ENCODE results near the gene CFHR1. TPM values are rescaled to one million over a fixed set of nuclear protein-coding genes. Genes with fewer than 3 reads are reported as not detected.
A peak's percentile ranks its signal among the peaks of the same experiment; 100 is the strongest.
"Not testable (repeated sequence)": the region's sequence is repeated elsewhere in the genome, so short reads cannot be mapped to it uniquely, and the experiment has no call there.

The CFHR1 gene
- total RNA-seq, 2 experiments from 2014 or later = not detected

GRCh38 chr1:196817442-196817841 lies 2.1 kb upstream of the CFHR1 start:
- H3K27me3 Mint-ChIP-seq; DNase-seq; POLR2A ChIA-PET; H3K36me3 Mint-ChIP-seq (ENCODE audit: low read depth); intact Hi-C loops (cut with DNase I, micrococcal nuclease); ATAC-seq; H3K4me1 Mint-ChIP-seq; CTCF ChIA-PET; H3K4me3 Mint-ChIP-seq; H3K27ac Mint-ChIP-seq; H3K9me3 Mint-ChIP-seq (ENCODE audit: low read depth): not testable (repeated sequence)

GRCh38 chr1:196827860-196828259 lies 8.3 kb downstream of the CFHR1 start:
- H3K36me3 Mint-ChIP-seq (ENCODE audit: low read depth); H3K4me3 Mint-ChIP-seq; H3K4me1 Mint-ChIP-seq; CTCF ChIA-PET; DNase-seq; H3K27ac Mint-ChIP-seq; H3K9me3 Mint-ChIP-seq (ENCODE audit: low read depth); POLR2A ChIA-PET; H3K27me3 Mint-ChIP-seq: not testable (repeated sequence)
- ATAC-seq = peak; percentile 83
- intact Hi-C loops (cut with DNase I, micrococcal nuclease) = loop anchor here (2.0 to 5.0 kb wide), 3 partner anchors 509 to 529 kb away; no protein-coding TSS in a partner anchor

DNA sequence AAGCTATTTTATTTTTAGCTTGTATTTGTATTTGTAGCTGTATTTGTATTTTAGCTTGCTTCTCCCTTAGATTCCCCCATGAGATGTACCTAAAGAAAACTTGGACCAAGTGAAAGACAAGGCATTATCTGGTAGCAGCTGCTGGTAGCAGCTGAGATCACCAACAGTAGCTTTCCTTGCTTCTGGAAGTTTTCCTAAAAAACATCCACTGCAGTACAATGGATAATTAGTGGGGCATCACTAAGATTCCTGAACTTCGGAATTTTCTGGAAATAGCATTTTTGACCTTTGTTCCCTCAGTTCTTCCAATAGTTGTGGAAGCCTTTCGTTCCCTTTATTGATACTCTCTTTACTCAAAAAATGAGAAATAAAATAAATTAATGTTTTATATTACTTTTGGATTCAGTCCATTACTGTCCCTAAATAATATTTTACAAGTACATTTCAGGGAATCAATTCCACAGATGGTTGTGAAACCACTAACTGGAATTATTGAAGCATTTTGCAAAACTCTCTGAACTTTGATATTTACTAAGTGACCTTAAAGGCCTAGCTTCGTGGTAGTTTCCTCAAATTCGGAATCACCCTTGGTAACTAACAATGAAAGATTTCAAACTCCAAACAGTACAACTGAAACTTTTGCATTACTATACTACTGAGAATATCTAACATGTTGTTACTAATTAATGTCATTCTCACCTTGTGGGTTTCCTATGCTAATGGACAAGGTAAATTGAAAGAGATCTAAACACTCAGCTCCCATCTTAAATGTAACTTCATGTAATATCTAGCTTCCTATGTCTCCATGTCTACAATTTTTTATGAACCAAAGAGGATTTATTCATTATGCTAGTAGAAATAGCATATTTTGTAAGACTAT lies 30.3 kb downstream of the CFHR1 start:
- H3K9me3 Mint-ChIP-seq (ENCODE audit: low read depth); ATAC-seq; intact Hi-C loops (cut with DNase I, micrococcal nuclease); H3K4me1 Mint-ChIP-seq; H3K27ac Mint-ChIP-seq; H3K36me3 Mint-ChIP-seq (ENCODE audit: low read depth); POLR2A ChIA-PET; H3K27me3 Mint-ChIP-seq; H3K4me3 Mint-ChIP-seq; CTCF ChIA-PET; DNase-seq: not testable (repeated sequence)

DNA sequence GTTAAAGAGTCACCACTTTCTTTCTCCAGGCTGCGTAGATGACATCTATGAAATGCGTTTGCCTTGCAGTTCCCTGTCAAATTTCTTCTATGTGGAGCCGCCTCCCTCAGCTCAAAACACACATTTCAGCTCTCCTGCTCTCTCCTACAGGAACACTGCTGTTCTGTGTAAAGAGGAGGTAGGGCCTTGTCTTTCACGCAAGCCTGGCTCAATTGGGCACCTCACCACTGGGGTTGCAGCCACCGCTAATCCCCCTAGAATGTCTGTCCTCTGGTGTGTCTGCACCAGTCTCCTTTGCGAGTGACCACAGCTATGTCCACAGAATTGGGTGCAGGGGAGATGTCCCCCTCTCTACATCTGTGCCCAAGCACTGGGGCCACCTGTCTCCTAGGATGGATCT lies 36.5 kb downstream of the CFHR1 start:
- H3K27ac Mint-ChIP-seq = no peak overlapping the region
- H3K9me3 Mint-ChIP-seq (ENCODE audit: low read depth) = peaks cover 3% of the 10 kb centered on the region
- ATAC-seq (no peak), DNase-seq (no peak)
- no peaks in the 10 kb centered on the region for H3K4me1 Mint-ChIP-seq
- H3K36me3 Mint-ChIP-seq (ENCODE audit: low read depth) = no peaks in the 10 kb centered on the region
- H3K4me3 Mint-ChIP-seq = no peak overlapping the region
- H3K27me3 Mint-ChIP-seq = no peaks in the 10 kb centered on the region
- intact Hi-C loops (cut with DNase I, micrococcal nuclease) = no loop called here
- ChIA-PET CTCF (no interaction called here), POLR2A (no interaction called here)

DNA sequence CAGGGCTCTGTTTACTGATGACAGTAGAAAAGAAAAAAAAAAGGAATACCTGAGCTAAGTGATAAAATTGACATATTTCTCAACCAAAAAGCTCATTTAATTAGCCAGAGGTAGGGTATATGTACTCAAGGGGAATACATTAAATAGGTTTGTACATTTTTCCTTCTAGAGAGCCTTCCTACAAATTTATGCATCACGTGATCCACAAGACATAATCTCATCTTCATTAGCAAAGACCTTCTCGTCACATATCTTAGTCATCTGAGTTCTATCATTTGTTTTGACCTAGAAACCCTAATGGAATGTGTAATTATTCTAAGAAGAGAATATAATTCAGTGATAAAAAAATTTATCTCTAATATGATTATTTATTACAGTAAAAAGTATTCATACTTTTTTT lies 37.7 kb downstream of the CFHR1 start:
- no peaks in the 10 kb centered on the region for H3K36me3 Mint-ChIP-seq (ENCODE audit: low read depth)
- H3K4me3 Mint-ChIP-seq = no peak overlapping the region
- ATAC-seq = no peak
- ChIA-PET POLR2A (no interaction called here), CTCF (interaction anchor here (0.7 kb wide), 1 partner anchor 178 kb away, joined by 3 read pairs; no protein-coding TSS in a partner anchor)
- H3K4me1 Mint-ChIP-seq = no peaks in the 10 kb centered on the region
- no peak for DNase-seq
- no peaks in the 10 kb centered on the region for H3K27me3 Mint-ChIP-seq
- peaks cover 3% of the 10 kb centered on the region for H3K9me3 Mint-ChIP-seq (ENCODE audit: low read depth)
- H3K27ac Mint-ChIP-seq = no peak overlapping the region
- intact Hi-C loops (cut with DNase I, micrococcal nuclease) = no loop called here

DNA sequence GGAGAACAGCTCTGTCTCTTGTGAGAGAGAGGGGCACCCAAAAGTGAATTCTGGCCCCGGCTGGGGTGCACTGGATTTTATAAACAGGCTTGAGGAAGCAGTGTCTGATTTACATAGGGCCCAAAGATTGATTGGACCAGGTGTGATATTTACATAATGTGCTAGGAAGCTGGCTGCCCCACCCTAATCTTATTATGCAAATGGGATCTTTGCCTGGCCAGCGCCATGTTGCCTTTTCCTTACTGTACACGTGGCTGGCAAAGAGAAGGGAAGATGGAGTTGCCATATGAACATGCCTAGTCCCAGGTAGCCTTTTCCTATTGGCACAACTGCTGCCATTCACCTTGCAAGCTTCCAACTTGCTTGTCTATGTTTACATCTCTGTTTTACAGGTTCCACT lies 39.3 kb downstream of the CFHR1 start:
- intact Hi-C loops (cut with DNase I, micrococcal nuclease) = no loop called here
- DNase-seq (no peak), ATAC-seq (no peak)
- Mint-ChIP-seq H3K27ac (no peak overlapping the region), H3K4me1 (no peaks in the 10 kb centered on the region), H3K4me3 (no peak overlapping the region), H3K9me3 (ENCODE audit: low read depth) (peaks cover 3% of the 10 kb centered on the region), H3K36me3 (ENCODE audit: low read depth) (no peaks in the 10 kb centered on the region), H3K27me3 (no peaks in the 10 kb centered on the region)
- CTCF ChIA-PET = no interaction called here
- POLR2A ChIA-PET = no interaction called here

- POLR2A ChIA-PET = no interaction called here
- DNase-seq = no peak
- intact Hi-C loops (cut with DNase I, micrococcal nuclease) = no loop called here
- no peaks in the 10 kb centered on the region for H3K27me3 Mint-ChIP-seq
- H3K4me1 Mint-ChIP-seq = no peaks in the 10 kb centered on the region
- no peaks in the 10 kb centered on the region for H3K36me3 Mint-ChIP-seq (ENCODE audit: low read depth)
- CTCF ChIA-PET = no interaction called here
- no peak overlapping the region for H3K27ac Mint-ChIP-seq
- H3K4me3 Mint-ChIP-seq = no peak overlapping the region
- no peak for ATAC-seq
- H3K9me3 Mint-ChIP-seq (ENCODE audit: low read depth) = peaks cover 3% of the 10 kb centered on the region
Observed at GRCh38 chr1:196860323-196860884, 40.9 kb downstream of the CFHR1 start.

GRCh38 chr1:196861429-196861828 lies 41.9 kb downstream of the CFHR1 start:
- CTCF ChIA-PET = interaction anchor here (0.7 kb wide), 1 partner anchor 783 kb away, joined by 3 read pairs; no protein-coding TSS in a partner anchor
- no peak overlapping the region for H3K27ac Mint-ChIP-seq
- H3K9me3 Mint-ChIP-seq (ENCODE audit: low read depth) = peaks cover 3% of the 10 kb centered on the region
- H3K4me1 Mint-ChIP-seq = no peaks in the 10 kb centered on the region
- DNase-seq (no peak), ATAC-seq (no peak)
- H3K4me3 Mint-ChIP-seq = no peak overlapping the region
- intact Hi-C loops (cut with DNase I, micrococcal nuclease) = no loop called here
- no peaks in the 10 kb centered on the region for H3K36me3 Mint-ChIP-seq (ENCODE audit: low read depth)
- no peaks in the 10 kb centered on the region for H3K27me3 Mint-ChIP-seq
- POLR2A ChIA-PET = no interaction called here

- H3K27ac Mint-ChIP-seq = no peak overlapping the region
- no peak for ATAC-seq
- POLR2A ChIA-PET = no interaction called here
- no peaks in the 10 kb centered on the region for H3K4me1 Mint-ChIP-seq
- CTCF ChIA-PET = no interaction called here
- H3K36me3 Mint-ChIP-seq (ENCODE audit: low read depth) = no peaks in the 10 kb centered on the region
- intact Hi-C loops (cut with DNase I, micrococcal nuclease) = no loop called here
- H3K27me3 Mint-ChIP-seq = no peaks in the 10 kb centered on the region
- DNase-seq = no peak
- no peak overlapping the region for H3K4me3 Mint-ChIP-seq
- H3K9me3 Mint-ChIP-seq (ENCODE audit: low read depth) = no peaks in the 10 kb centered on the region
Observed at GRCh38 chr1:196866974-196867373, 47.4 kb downstream of the CFHR1 start.

DNA sequence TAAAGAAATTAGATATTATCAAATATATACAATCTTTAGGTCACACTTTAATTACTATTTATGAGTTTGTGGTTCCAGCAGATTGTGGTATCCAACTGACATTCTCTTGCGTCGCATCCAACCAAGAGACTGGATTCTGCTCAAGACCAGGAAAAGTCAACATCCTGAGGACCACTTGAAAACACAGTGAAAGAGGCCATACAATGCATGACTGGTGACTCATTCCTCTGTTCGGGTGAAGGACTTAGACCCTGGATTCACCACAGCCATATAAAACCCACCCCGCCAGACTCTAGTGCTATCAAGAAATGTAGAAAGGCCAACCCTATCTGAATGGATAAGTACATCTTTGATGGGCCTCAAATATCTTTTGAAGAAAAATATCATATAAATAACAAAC lies 53.9 kb downstream of the CFHR1 start:
- POLR2A ChIA-PET = no interaction called here
- CTCF ChIA-PET = no interaction called here
- H3K9me3 Mint-ChIP-seq (ENCODE audit: low read depth) = no peaks in the 10 kb centered on the region
- H3K4me1 Mint-ChIP-seq = no peaks in the 10 kb centered on the region
- H3K27me3 Mint-ChIP-seq = peaks cover 2% of the 10 kb centered on the region
- H3K4me3 Mint-ChIP-seq = no peak overlapping the region
- ATAC-seq (no peak), DNase-seq (no peak)
- H3K36me3 Mint-ChIP-seq (ENCODE audit: low read depth) = no peaks in the 10 kb centered on the region
- intact Hi-C loops (cut with DNase I, micrococcal nuclease) = no loop called here
- no peak overlapping the region for H3K27ac Mint-ChIP-seq

DNA sequence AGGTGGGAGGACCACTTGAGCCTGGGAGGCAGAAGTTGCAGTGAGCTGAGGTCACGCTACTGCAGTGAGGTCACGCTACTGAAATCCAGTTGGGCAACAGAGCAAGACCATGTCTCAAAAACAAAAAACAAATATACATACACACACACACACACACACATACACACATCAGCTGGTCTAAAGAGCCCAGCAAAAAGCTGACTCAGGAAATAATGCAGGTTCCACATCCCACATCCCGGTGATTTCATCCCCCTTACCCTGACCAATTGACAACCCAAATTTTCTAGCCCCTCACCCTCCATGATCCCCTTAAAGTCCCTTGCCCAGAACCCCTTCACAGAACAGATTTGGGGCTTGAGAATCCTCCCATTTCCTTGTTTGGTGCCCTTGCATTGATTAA lies 56.4 kb downstream of the CFHR1 start:
- H3K27ac Mint-ChIP-seq = no peak overlapping the region
- H3K36me3 Mint-ChIP-seq (ENCODE audit: low read depth) = no peaks in the 10 kb centered on the region
- intact Hi-C loops (cut with DNase I, micrococcal nuclease) = no loop called here
- H3K9me3 Mint-ChIP-seq (ENCODE audit: low read depth) = peaks cover 2% of the 10 kb centered on the region
- POLR2A ChIA-PET = no interaction called here
- no peak overlapping the region for H3K4me3 Mint-ChIP-seq
- DNase-seq (no peak), ATAC-seq (no peak)
- peaks cover 7% of the 10 kb centered on the region for H3K27me3 Mint-ChIP-seq
- CTCF ChIA-PET = no interaction called here
- H3K4me1 Mint-ChIP-seq = no peaks in the 10 kb centered on the region

- ChIA-PET CTCF (no interaction called here), POLR2A (no interaction called here)
- no peak for DNase-seq
- Mint-ChIP-seq H3K4me3 (no peak overlapping the region), H3K27me3 (peaks cover 7% of the 10 kb centered on the region), H3K36me3 (ENCODE audit: low read depth) (no peaks in the 10 kb centered on the region), H3K27ac (no peak overlapping the region), H3K9me3 (ENCODE audit: low read depth) (peaks cover 2% of the 10 kb centered on the region), H3K4me1 (no peaks in the 10 kb centered on the region)
- intact Hi-C loops (cut with DNase I, micrococcal nuclease) = no loop called here
- no peak for ATAC-seq
Observed at GRCh38 chr1:196877964-196878363, 58.4 kb downstream of the CFHR1 start.
